K562 (cell line): ENCODE measurements around the gene RNU6-9. TPM values are rescaled to one million over a fixed set of nuclear protein-coding genes. Genes with fewer than 3 reads are reported as not detected.

Experiments
- ATAC-seq: fragments of 200-7000 bp; cut with Tn5 transposase; 3 replicates; pipeline ENCODE4 v1.9.1; 2020; ENCODE audit warnings: moderate library complexity
- BruUV-seq: library from RNA; stranded (reverse); fragments of 400-500 nt; replicated peaks from 2 replicates; lab custom pipeline; 2021; lab: Mats Ljungman, UMichigan
- CTCF ChIA-PET: fragments of 300-600 bp; formaldehyde crosslinking; extraction: SDS; loops from one replicate; lab custom pipeline; 2021; ENCODE audit warnings: low intra/inter-chr PET ratio; lab: Yijun Ruan, JAX
- POLR2A ChIA-PET: fragments of 300-600, 350-650 bp; sonication (Branson Sonifier 250); formaldehyde crosslinking; extraction: SDS; loops from one replicate; lab custom pipeline; 2021; ENCODE audit warnings: antibody characterized with exemption, inconsistent platforms; lab: Yijun Ruan, JAX
- DNase-seq, 4 experiments: peaks; one replicate each; pipeline versions ENCODE4 v3.0.0 to v3.0.0-alpha.2; 2011 to 2018; ENCODE audit warnings: low spot score in 3 of 4, mixed read lengths in 3 of 4; ENCODE audit errors: extremely low read depth in 1 of 4
- FAIRE-seq: peaks from 2 replicates; lab custom pipeline; 2011; peaks lifted over from hg19 to GRCh38; lab: Jason Lieb, UNC
- H2AFZ ChIP-seq: 2 replicates; pipeline ENCODE4 v1.6.0; 2011; ENCODE audit warnings: low read depth, low read length, control low read depth, inconsistent platforms
- H3K27ac ChIP-seq: fragments of 200-600 bp; 3 replicates; pipeline ENCODE4 v1.8.0; 2011; ENCODE audit warnings: low read depth, mild to moderate bottlenecking, control low read depth, inconsistent platforms, low read length, moderate library complexity, mixed read lengths; ENCODE audit errors: extremely low read depth
- H3K27me3 ChIP-seq, 2 experiments: fragments of 300-600 bp in 1 of 2; 2 replicates in 1 of 2; 3 replicates in 1 of 2; pipeline versions ENCODE4 v1.6.0 to v1.8.0; 2011; ENCODE audit warnings: inconsistent platforms in 2 of 2, low read length in 2 of 2, mild to moderate bottlenecking in 1 of 2, mixed read lengths in 1 of 2, moderate library complexity in 1 of 2; ENCODE audit not compliant: control insufficient read depth in 2 of 2, insufficient read depth in 2 of 2
- H3K36me3 ChIP-seq: fragments of 300-600 bp; 3 replicates; pipeline ENCODE4 v1.8.0; 2011; ENCODE audit warnings: mild to moderate bottlenecking, low read length, inconsistent platforms; ENCODE audit not compliant: control insufficient read depth, insufficient read depth
- H3K4me1 ChIP-seq, 2 experiments: fragments of 200-600 bp in 1 of 2; replicated peaks in 1 of 2; 2 replicates in 1 of 2; 3 replicates in 1 of 2; pipeline versions ENCODE4 v1.5.1 to v1.8.0; 2011; ENCODE audit warnings: inconsistent platforms in 2 of 2, low read length in 2 of 2, mild to moderate bottlenecking in 1 of 2, mixed read lengths in 1 of 2, moderate library complexity in 1 of 2; ENCODE audit not compliant: control insufficient read depth in 2 of 2, insufficient read depth in 2 of 2
- H3K4me2 ChIP-seq: 2 replicates; pipeline ENCODE4 v1.6.1; 2011; ENCODE audit warnings: low read length, control low read depth, inconsistent platforms, mixed read lengths; ENCODE audit not compliant: insufficient read depth
- H3K4me3 ChIP-seq: fragments of 200-600 bp; sonication (generic), shearing (Covaris generic); 2 replicates; pipeline ENCODE4 v1.5.1; 2016; ENCODE audit warnings: control low read depth, inconsistent platforms
- H3K79me2 ChIP-seq: fragments of 200-600 bp; 3 replicates; pipeline ENCODE4 v1.8.0; 2011; ENCODE audit warnings: low read length, inconsistent platforms; ENCODE audit not compliant: control insufficient read depth, insufficient read depth
- H3K9ac ChIP-seq, 2 experiments: 2 replicates each; pipeline versions ENCODE4 v1.6.0 to v1.6.1; 2011; ENCODE audit warnings: low read depth in 2 of 2, low read length in 2 of 2, control low read depth in 1 of 2, inconsistent platforms in 1 of 2, mild to moderate bottlenecking in 1 of 2, mixed read lengths in 1 of 2; ENCODE audit not compliant: insufficient read depth in 1 of 2
- H3K9me1 ChIP-seq: one replicate; pipeline ENCODE4 v1.6.0; 2011; ENCODE audit warnings: inconsistent platforms, mild to moderate bottlenecking, low read length, moderate library complexity; ENCODE audit not compliant: control insufficient read depth, insufficient read depth
- H3K9me3 ChIP-seq: replicated peaks from 2 replicates; pipeline ENCODE4 v1.5.1; 2011; ENCODE audit warnings: low read depth, low read length, inconsistent platforms; ENCODE audit not compliant: control insufficient read depth, insufficient read depth
- H4K20me1 ChIP-seq: replicated peaks from 2 replicates; pipeline ENCODE4 v1.6.1; 2011; ENCODE audit warnings: low read length, inconsistent platforms, mixed read lengths; ENCODE audit not compliant: control insufficient read depth, insufficient read depth
- CSDE1 ChIP-seq, 2 experiments: fragments of 450-650 bp; IDR thresholded peaks; 2 replicates each; pipeline ENCODE4 v1.6.1; 2016; ENCODE audit warnings: mild to moderate bottlenecking in 1 of 2
- EGR1 ChIP-seq: fragments of 450-650 bp; conservative IDR thresholded peaks from 2 replicates; pipeline ENCODE4 v1.6.1; 2017; ENCODE audit warnings: mild to moderate bottlenecking
- FOSL1 ChIP-seq: fragments of 200-800 bp; sonication (Bioruptor generic); conservative IDR thresholded peaks from 2 replicates; pipeline ENCODE4 v1.6.1; 2016; ENCODE audit warnings: missing genetic modification characterization, missing compliant biosample characterization
- HDAC1 ChIP-seq, 2 experiments: fragments of 450-650 bp; IDR thresholded peaks; 2 replicates each; pipeline ENCODE4 v1.6.1; 2016 to 2017; ENCODE audit warnings: inconsistent platforms in 1 of 2, mild to moderate bottlenecking in 1 of 2, moderate library complexity in 1 of 2
- HIVEP1 ChIP-seq: fragments of 250-450 bp; sonication (Bioruptor Pico); IDR thresholded peaks from 2 replicates; pipeline ENCODE4 v1.4.0; 2020; ENCODE audit warnings: mild to moderate bottlenecking
- NFRKB ChIP-seq: fragments of 450-650 bp; IDR thresholded peaks from 2 replicates; pipeline ENCODE4 v1.6.1; 2016; ENCODE audit warnings: low read depth
- PCBP1 ChIP-seq: fragments of 200-400 bp; formaldehyde crosslinking; IDR thresholded peaks from 2 replicates; pipeline ENCODE4 v1.6.1; 2018; ENCODE audit warnings: mild to moderate bottlenecking, low read depth, low read length; ENCODE audit not compliant: poor library complexity, severe bottlenecking
- PTTG1 ChIP-seq: fragments of 450-650 bp; IDR thresholded peaks from 2 replicates; pipeline ENCODE4 v1.6.1; 2016; ENCODE audit warnings: low read depth, mild to moderate bottlenecking, missing genetic modification characterization, missing compliant biosample characterization
- RFX1 ChIP-seq: fragments of 450-650 bp; IDR thresholded peaks from 2 replicates; pipeline ENCODE4 v1.6.1; 2016; ENCODE audit warnings: mild to moderate bottlenecking, moderate library complexity
- RFX5 ChIP-seq: IDR thresholded peaks from 2 replicates; pipeline ENCODE4 v1.6.1; 2011; ENCODE audit warnings: low read depth, mild to moderate bottlenecking, improper control_type of control experiment, low read length
- SMARCC2 ChIP-seq: fragments of 450-650 bp; IDR thresholded peaks from 2 replicates; pipeline ENCODE4 v1.6.1; 2017; ENCODE audit warnings: antibody characterized with exemption, moderate library complexity, mild to moderate bottlenecking, low read depth
- ZBTB7A ChIP-seq: IDR thresholded peaks from 2 replicates; pipeline ENCODE4 v1.6.1; 2011; ENCODE audit warnings: low read depth, mild to moderate bottlenecking, low read length, moderate library complexity, borderline replicate concordance; ENCODE audit not compliant: control insufficient read depth
- ZNF699 ChIP-seq: fragments of 250-450 bp; sonication (Bioruptor Pico); IDR thresholded peaks from 2 replicates; pipeline ENCODE4 v1.8.0; 2021; ENCODE audit warnings: mild to moderate bottlenecking, moderate library complexity; ENCODE audit not compliant: insufficient replicate concordance
- WGBS: fragments of 100-300 bp; shearing (Covaris generic); methylation state at CpG from one replicate; pipeline ENCODE4 v1.1.6; 2016; ENCODE audit warnings: low coverage, mixed read lengths; ENCODE audit not compliant: insufficient coverage; ENCODE audit errors: missing lambda C conversion rate; 5-methylcytosine and 5-hydroxymethylcytosine counted together
- in situ Hi-C: fragments of 300-500 bp; cut with MboI; formaldehyde crosslinking; loops from 4 replicates; pipeline ENCODE4 v1.15.0; 2018; ENCODE audit warnings: inconsistent platforms, mixed read lengths
- intact Hi-C: fragments of 100-400 bp; cut with micrococcal nuclease; formaldehyde crosslinking; loops from 2 replicates; pipeline ENCODE4 v1.14.2; 2022
- polyA plus RNA-seq, 8 experiments: library from polyadenylated mRNA; depleted of rRNA in 4 of 8; stranded (reverse) in 5 of 8; unstranded in 3 of 8; fragments of >200 nt; fragmentation: Nextera tagmentation in 2 of 8; fragmentation: Illumina TruSeq in 1 of 8; extraction: Ambion mirVana in 2 of 8; extraction: Trizol in 1 of 8; gene quantifications; 2 replicates each; pipeline versions ENCODE4 v1.2.1 to v1.2.3, GENCODE V29; 2011 to 2014; ENCODE audit warnings: inconsistent platforms in 1 of 8, missing spikeins in 1 of 8
- total RNA-seq, 7 experiments: library from RNA; depleted of rRNA in 6 of 7; stranded (reverse); fragments of >200 nt in 6 of 7; fragmentation: Illumina TruSeq in 2 of 7; extraction: Trizol in 2 of 7; gene quantifications; 2 replicates each; pipeline versions ENCODE4 v1.2.1 to v1.2.3, GENCODE V29; 2011 to 2021; ENCODE audit warnings: low replicate concordance in 1 of 7
- TF ChIP-seq, protein P1 (sequence below): fragments of 450-650 bp; formaldehyde crosslinking; IDR thresholded peaks from 2 replicates; pipeline ENCODE4 v1.4.0; 2020; ENCODE audit warnings: mild to moderate bottlenecking, moderate library complexity
- TF ChIP-seq, protein P2 (sequence below): fragments of 250-450 bp; sonication (Bioruptor Pico); IDR thresholded peaks from 2 replicates; pipeline ENCODE4 v1.5.0; 2021
- TF ChIP-seq, protein P3 (sequence below), 2 experiments: fragments of 450-650 bp; IDR thresholded peaks; 2 replicates each; pipeline ENCODE4 v1.6.1; 2016
- TF ChIP-seq, protein P4 (sequence below): fragments of 450-650 bp; IDR thresholded peaks from 2 replicates; pipeline ENCODE4 v1.6.1; 2016; ENCODE audit warnings: antibody characterized with exemption

RNU6-9 gene
- total and polyA plus RNA-seq, 9 of the 15 experiments (the other 6 are each of a cell fraction or from before 2014, with no cell fraction given): not detected

DNA sequence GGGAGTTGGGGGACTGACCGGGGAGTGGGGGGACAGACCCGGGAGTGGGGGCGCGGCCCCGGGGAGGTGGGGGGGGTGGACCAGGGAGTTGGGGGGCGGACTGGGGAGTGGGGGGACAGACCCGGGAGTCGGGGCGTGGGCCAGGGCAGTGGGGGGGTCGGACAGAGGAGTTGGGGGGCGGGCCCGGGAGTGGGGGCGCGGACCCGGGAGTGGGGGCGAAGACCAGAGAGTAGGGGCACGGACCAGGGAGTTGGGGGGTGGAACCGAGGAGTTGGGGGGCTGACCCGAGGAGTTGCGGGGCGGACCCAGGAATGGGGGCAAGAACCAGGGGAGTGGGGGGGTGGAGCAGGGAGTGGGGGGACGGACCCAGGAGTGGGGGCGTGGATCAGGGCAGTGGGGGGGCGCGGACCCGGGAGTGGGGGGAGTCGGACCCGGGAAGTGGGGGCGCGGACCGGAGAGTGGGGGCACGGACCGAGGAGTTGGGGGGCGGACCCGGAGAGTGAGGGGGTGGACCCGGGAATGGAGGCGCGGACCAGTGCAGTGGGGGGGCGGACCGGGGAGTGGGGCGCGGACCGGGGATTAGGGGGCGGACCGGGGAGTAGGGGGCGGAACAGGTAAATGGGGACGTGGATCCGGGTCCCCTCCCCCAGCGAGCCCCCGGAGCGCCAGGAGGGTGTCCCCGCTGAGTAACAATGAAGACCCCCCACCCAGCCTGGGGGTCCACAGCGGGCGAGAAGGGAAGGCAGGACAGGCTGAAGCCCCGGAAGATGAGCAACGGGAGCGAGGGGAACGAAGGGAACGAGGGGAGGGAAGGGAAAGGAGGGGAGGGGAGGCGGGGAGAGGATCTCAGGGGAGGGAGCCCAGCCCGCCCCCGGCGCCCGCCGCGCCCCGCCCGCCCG lies 19.1 kb downstream of the RNU6-9 start:
- H3K27me3 ChIP-seq: no peaks in the 10 kb centered on the region
- H3K79me2 ChIP-seq: peaks cover 70% of the 10 kb centered on the region
- intact Hi-C loops: no loop called here
- H3K9me3 ChIP-seq: no peaks in the 10 kb centered on the region
- POLR2A ChIA-PET: no interaction called here
- FAIRE-seq: no peak
- H3K36me3 ChIP-seq: peaks cover 17% of the 10 kb centered on the region; the same call in 2 of the 3 replicates
- H3K9ac ChIP-seq: peak overlapping the region; percentile 73 to 89; a peak in 3 of 4 replicates
- H3K9me1 ChIP-seq: no peaks in the 10 kb centered on the region
- ATAC-seq: no peak
- H3K4me2 ChIP-seq: peak overlapping the region; percentile 77; the same call in 1 of the 2 replicates
- peak overlapping the region; percentile 91 for H3K27ac ChIP-seq
- 0% methylated on average over 6 of the region's 69 CpGs for WGBS
- in situ Hi-C loops: no loop called here
- peak overlapping the region; percentile 96 for H3K4me3 ChIP-seq
- peak; percentile 69 to 79 (median 72) for DNase-seq
- CTCF ChIA-PET: no interaction called here
- peak overlapping the region; percentile 72; the same call in 1 of the 2 replicates for H2AFZ ChIP-seq
- H3K4me1 ChIP-seq: peaks cover 17 to 72% of the 10 kb centered on the region in 2 experiments
- no TSS peak for BruUV-seq
- H4K20me1 ChIP-seq: 0 out of 2 replicates have a peak, but pooled peaks cover 4% of the 10 kb centered on the region
- TF ChIP-seq HIVEP1 (CRISPR knock-in tag) (no peak), PCBP1 (peak; percentile 50), RFX5 (no peak), HDAC1 (IDR thresholded peaks at IDR 0.05) (peak; percentile 20 to 71; a peak in 2 of 4 replicates), FOSL1 (tag) (no peak), PTTG1 (tag) (no peak), EGR1 (peak; percentile 68), CSDE1 (IDR thresholded peaks at IDR 0.05) (no peak), ZNF699 (CRISPR knock-in tag) (no peak), ZBTB7A (peak; percentile 83), NFRKB (peak; percentile 29; the same call in 1 of the 2 replicates), SMARCC2 (no peak), RFX1 (no peak)
- TF ChIP-seq, protein P1, sequence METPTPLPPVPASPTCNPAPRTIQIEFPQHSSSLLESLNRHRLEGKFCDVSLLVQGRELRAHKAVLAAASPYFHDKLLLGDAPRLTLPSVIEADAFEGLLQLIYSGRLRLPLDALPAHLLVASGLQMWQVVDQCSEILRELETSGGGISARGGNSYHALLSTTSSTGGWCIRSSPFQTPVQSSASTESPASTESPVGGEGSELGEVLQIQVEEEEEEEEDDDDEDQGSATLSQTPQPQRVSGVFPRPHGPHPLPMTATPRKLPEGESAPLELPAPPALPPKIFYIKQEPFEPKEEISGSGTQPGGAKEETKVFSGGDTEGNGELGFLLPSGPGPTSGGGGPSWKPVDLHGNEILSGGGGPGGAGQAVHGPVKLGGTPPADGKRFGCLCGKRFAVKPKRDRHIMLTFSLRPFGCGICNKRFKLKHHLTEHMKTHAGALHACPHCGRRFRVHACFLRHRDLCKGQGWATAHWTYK: no peak
- TF ChIP-seq, protein P2, sequence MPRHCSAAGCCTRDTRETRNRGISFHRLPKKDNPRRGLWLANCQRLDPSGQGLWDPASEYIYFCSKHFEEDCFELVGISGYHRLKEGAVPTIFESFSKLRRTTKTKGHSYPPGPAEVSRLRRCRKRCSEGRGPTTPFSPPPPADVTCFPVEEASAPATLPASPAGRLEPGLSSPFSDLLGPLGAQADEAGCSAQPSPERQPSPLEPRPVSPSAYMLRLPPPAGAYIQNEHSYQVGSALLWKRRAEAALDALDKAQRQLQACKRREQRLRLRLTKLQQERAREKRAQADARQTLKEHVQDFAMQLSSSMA: no peak
- TF ChIP-seq, protein P3, sequence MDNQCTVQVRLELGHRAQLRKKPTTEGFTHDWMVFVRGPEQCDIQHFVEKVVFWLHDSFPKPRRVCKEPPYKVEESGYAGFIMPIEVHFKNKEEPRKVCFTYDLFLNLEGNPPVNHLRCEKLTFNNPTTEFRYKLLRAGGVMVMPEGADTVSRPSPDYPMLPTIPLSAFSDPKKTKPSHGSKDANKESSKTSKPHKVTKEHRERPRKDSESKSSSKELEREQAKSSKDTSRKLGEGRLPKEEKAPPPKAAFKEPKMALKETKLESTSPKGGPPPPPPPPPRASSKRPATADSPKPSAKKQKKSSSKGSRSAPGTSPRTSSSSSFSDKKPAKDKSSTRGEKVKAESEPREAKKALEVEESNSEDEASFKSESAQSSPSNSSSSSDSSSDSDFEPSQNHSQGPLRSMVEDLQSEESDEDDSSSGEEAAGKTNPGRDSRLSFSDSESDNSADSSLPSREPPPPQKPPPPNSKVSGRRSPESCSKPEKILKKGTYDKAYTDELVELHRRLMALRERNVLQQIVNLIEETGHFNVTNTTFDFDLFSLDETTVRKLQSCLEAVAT (IDR thresholded peaks at IDR 0.05): peak in 1 of 2 experiments; percentile 32; a peak in 1 of 4 replicates
- TF ChIP-seq, protein P4, sequence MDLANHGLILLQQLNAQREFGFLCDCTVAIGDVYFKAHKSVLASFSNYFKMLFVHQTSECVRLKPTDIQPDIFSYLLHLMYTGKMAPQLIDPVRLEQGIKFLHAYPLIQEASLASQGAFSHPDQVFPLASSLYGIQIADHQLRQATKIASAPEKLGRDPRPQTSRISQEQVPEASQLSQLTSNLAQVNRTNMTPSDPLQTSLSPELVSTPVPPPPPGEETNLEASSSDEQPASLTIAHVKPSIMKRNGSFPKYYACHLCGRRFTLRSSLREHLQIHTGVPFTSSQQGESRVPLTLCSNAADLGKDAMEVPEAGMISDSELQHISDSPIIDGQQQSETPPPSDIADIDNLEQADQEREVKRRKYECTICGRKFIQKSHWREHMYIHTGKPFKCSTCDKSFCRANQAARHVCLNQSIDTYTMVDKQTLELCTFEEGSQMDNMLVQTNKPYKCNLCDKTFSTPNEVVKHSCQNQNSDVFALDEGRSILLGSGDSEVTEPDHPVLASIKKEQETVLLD: peak; percentile 77
